ENCODE data around the gene CAMTA1.

The CAMTA1 gene

DNA sequence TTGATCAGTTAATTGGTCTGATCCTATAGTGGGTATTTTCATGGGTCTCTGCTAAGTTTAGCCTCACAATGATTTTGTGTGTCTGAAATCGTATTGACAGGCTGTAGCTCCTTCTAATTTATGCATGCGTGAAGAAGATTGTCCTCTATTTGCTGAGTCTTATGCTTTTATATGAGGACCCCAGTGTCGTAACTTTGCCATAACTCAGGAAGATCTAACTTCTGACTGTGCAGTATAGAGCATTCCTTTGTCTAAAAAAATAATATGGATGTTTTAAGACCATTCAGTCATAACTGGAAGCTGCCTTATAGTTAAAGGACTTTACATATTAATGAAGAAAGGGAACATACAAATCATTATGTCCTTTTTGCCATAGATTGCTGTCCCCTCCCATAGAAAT is 73.3 kb downstream of the CAMTA1 start:
- DNase-seq = no peak

DNA sequence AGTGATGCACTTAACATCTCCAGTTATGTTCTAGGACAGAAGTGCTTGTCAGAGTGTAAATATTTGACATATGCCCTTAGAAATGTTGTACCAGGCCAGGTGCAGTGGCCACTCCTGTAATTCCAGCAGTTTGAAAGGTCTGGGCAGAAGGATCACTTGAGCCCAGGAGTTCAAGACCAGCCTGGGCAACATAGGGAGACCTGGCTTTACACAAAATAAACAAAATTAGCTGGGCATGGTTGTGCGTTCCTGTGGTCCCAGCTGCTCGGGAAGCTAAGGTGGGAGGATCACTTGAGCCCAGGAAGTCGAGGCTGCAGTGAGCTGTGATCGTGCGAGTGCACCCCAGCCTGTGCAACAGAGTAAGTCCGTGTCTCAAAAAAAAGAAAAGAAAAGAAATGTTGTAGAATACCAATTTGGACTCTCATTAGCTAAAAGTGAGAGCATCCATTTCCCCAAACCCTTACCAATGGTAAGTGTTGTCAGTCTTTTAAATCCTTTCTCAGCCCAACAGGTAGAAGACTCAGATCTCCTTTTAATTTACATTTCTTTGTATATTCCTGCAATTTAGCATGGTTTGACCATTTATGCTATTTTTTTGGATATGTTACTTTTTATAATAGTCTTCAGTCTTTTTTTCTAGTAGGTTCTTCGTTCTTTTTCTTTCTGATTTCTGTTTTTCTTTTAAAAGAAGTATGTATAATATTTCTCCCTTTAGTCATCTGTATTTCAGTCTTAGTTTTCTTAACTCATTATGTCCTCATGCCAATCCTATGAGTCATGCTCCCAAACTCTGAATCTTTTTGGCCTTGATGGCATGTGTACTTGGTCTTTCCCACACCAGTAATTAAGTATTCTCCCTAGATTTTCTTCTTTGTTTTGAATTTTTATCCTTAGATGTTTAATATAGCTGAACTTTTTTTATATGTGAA is 74.4 kb downstream of the CAMTA1 start:
- no peak for DNase-seq

DNA sequence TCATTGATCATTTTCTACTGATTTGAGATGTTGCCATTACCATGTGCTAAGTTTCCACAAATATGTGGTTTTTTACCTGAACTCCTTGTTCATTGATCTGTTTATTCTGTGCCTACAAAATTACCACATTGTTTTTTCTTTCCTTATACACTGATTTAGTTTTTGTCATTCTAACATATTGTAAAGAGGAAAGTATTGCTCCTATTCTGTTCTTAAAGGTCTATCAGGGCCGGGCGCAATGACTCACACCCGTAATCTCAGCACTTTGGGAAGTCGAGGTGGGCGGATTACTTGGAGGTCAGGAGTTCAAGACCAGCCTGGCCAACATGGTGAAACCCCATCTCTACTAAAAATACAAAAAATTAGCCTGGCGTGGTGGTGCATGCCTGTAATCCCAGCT is 75.1 kb downstream of the CAMTA1 start:
- no peak for DNase-seq

DNA sequence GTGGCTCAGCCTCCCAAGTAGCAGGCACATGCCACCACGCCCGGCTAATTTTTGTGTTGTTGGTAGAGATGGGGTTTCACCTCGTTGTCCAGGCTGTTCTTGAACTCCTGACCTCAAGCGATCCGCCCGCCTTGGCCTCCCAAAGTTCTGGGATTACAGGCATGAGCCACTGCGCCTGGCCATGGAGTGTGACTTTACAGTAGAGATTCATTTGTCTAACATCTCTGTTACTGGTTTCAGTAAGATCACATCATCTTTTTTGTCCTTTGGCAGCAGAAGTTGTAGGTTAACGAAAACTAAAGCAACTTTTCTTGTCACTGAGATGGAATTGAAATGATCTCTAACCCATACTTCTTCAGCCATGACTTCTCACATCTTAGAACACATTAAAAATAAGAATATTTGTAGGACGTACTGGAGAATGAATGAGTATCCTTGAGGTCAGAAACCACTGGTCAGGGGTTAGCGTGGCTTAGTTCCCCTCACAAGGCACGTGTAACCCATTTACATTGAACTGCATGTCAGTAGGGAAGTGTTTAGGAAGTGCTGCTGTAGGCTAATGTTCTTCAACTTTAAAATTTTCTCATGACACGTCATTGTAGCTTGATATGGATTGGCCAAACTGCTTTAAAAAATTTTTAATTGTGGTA is 75.9 kb downstream of the CAMTA1 start:
- no peak for DNase-seq

DNA sequence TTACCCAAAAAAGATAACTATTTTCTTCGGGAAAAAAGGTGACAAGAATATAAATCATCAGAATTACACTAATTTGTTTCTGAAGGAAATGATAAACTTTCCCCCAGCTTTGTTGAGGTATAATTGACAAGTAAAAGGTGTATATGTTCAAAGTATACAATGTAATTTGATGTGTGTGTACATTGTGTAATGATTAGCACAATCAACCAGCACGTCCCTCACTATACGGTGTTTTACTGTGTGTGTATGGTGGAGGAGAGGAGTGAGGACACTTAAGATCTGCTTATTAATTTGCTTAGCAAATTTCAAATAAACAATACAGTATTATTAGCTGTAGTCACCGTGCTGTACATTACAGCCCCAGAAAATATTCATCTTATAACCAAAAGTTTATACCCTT is 77.7 kb downstream of the CAMTA1 start:
- no peak for DNase-seq

DNA sequence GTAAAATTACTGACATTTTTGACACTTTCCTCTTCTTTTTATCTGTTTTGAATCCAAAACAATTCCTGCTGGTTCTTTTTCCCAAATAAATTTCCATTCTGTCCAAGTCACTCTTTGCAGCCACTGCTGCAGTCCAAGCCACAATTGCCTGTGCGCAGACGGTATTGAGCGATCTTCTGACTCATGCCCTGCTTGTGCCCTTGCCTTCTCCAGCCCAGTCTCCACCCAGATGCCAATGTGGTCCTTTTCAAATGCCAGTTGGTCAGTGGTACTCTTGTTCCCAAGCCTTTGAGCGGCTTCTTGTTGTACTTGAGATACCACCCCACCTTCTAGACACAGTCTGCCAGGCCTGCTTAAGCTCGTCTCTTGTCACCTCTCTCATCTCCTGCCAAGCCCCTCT is 78.9 kb downstream of the CAMTA1 start:
- no peak for DNase-seq

DNA sequence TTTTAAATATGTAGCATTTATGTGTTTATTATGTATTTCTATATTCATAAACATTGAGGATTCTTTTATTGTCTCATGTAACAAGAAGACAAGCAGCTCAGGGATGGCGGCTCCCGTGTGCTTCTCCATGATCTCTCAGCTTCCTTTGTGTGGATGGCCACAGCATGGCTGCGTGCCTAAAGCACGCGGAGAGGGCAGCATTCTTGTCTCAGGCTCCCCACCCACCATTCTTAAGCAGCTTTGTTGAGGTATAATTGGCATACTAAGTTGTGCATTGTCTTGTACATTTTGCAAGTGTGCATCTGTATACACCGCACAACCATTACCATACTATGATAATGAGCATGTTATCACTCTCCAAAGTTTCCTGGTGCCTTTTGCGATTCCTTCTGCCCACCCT is 81.6 kb downstream of the CAMTA1 start:
- no peak for DNase-seq

DNA sequence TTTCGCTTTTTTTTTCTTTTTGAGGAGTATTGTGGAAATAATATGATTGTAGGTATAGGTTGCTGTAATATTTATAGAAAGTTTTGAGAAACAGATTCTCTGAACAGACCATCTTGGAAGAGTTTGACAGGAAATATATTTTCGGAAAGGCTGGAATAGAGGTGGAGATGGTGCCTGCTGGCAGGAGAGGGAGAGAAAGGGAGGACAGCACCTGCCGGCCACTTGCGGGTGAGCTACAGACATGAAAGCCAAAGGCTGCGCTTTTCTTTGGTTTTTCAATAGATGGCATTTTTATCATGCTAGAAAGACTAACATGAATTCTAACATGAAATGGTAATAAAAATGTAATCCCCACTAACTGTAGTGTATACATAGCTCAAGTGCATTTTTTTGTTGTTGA is 82.1 kb downstream of the CAMTA1 start:
- DNase-seq = no peak

DNA sequence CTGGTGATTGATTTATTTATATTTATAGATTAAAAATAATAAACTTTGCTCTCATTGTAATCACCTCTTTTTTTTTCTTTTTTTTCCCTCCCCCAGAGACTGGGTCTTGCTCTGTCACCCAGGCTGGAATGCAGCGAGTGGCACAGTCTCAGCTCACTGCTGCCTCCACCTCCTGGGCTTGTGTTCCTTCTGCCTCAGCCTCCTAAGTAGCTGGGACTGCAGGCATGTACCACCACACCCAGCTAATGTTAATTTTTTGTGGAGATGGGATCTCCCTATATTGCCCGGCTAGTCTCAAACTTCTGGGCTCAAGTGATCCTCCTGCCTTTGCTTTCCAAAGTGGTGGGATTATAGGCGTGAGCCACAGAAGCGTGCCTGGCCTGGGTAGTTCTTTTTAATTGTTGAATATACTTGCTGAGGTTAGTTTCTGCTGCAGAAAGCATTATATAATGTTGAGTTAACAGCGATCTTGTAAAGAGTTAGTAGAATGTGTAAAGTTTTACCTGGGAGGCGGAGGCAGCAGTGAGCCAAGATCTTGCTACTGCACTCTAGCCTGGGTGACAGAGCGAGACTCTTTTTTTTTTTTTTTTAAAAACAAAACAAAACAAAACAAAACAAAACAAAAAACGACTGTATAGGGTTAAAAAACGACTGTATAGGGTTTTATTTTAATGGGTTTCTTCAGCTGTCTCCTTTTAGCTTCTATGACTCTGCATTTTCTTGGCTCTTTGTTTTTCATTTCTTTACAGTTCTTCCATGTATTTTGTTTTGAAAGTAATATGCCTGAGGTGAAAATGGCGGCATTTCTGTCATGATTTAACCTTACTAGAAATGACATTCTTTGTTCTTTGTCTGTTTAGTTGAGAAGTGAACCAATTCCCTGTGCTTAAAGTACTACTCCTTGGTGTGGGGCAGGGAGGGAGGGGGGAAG is 82.7 kb downstream of the CAMTA1 start:
- no peak for DNase-seq

DNA sequence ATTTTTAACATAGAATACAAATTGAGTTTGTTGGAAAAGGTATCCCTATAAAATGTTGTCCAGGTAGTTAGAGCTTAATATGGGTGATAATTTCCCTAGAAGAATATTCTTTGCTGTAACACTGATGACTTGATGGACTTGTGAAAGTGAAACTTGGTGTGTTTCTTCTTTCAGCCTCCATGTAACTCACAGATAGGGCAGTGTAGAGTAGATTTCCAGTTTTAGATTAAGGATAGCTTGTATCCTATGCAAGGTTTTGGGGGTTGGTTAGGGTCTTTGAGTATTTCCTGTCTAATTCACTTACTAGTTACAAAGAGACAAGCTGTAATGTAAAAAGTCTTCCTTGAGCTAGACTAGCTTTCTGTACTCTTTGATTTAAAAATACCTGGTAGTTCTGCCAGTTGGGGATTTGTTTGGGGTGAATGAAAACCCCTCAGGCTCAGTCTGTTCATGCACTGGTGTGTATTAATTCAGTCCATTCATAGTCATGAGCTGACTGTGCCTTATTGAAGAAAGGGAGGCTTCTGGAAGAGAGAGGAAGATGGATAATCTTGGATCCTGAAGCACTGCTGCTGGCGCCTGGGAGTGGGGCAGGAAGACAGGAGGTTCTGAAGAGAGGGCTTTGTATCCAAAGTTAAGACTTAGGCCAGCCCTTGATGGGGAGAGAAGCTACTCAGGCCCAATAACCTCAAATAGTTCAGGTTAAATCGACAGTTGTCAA is 83.6 kb downstream of the CAMTA1 start:
- no peak for DNase-seq

DNA sequence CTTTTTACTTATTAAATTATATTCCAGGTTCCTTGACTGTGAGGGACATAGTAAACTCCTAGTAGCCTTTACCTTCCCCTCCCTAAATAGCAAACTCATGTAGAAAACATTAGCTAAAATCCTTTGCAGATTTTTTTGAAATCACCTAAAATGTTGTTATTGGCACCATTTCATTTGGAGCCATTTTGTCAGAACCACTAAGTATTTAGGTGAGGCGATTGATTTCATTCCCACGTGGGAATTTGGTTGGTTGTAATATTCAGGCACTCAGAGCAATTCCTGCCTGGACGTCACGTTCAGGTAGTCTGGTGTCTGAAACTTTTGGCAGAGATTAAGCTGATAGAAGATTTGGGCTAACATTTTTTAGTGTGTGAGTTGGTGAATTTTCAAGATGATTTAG is 84.3 kb downstream of the CAMTA1 start:
- DNase-seq = no peak

DNA sequence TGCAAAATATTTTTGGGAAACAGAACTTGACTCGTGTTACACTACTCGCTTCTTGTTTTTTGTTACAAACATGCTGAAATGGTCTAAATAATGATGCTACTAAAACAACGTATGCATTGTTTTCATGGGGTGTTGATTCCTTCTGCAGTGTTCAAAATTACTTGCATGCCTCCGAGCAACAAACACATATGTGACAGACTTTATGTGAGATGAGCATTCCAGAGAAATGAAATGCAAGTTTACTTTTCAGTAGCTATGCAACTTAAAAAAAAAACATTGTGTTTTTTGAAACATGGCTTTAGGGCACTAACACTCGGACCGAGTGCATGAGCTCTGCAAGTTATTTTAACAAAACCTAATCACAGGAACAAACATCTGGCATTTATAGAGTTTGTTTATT is 84.8 kb downstream of the CAMTA1 start:
- DNase-seq = no peak

DNA sequence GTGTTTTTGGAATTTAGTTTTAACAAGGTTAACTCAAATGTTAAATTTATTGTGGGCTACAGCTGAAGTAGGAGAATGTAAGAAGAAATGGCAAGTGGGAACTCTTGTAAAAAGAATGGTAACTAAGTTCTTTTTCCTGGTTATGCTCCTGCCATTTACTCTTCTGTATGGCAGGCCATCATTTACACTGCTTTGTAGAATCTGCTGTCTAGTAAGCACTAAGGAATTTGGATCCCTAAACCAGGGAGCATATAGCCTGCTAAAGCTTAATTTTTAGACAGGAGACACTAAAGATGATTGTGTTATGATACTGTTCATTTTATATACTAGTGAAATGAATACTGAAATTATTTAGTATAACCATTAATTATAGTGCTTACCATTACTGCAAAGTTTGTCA is 85.3 kb downstream of the CAMTA1 start:
- no peak for DNase-seq

DNA sequence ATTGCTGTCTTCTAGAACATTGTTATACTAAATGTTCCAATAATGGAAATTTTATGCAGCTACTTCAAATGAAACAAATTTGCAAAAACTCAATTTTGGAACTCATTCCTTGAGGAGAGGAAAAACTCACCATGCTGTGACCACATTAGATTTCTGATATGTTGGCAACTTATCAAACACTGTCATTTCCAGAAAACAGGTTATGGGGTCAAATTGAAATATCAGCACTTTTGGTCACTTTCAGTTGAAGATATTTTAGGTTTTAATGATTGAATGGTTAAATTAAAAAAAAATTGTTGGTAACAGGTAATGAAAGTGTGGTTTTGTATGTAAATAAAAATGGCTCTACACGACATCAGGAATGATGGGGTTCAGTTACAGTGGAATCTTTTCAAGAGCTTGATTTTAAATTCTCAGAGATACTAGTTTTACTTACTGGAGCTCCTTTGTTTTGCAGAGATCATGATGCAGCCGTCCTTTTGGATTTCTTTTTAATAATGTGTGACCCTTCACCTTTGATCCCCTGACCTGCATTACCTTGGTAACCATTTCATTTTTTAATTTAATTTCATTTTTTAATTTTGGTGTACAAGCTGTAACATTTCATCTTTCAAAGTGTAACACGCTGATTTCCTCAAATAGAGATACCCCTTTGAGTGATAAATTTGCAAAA is 86.2 kb downstream of the CAMTA1 start:
- no peak for DNase-seq

DNA sequence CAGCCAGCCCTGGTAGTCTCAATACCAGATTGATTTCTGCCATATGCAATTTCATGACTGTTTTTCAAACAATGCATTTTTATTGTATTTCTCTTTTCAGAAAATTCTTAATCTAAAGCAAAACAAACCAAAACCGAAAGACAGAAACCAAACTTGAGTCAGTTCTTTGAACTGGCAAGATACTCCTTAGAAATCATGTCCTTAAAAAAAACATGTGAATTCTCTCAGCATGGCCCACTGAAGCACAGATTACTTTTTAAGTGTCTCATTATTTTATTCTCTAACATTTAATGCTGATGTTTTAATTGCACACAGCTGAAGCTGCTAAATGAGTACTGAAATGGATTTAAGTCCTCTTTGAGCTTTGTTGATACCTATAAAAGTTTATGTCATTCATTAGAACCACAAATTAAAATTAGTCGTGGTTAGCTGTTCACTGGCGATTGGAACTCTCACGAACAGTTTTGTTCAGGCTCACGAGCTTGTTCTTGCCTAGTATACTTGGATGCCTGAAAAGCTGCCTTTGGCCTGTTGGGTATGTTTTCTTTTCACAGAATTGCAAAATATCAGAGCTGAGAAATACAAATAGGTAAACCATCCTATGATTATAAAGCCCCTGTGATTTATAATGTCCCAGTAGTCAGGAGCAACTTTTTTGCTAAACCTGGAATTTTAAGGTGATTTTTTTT is 87.5 kb downstream of the CAMTA1 start:
- no peak for DNase-seq

DNA sequence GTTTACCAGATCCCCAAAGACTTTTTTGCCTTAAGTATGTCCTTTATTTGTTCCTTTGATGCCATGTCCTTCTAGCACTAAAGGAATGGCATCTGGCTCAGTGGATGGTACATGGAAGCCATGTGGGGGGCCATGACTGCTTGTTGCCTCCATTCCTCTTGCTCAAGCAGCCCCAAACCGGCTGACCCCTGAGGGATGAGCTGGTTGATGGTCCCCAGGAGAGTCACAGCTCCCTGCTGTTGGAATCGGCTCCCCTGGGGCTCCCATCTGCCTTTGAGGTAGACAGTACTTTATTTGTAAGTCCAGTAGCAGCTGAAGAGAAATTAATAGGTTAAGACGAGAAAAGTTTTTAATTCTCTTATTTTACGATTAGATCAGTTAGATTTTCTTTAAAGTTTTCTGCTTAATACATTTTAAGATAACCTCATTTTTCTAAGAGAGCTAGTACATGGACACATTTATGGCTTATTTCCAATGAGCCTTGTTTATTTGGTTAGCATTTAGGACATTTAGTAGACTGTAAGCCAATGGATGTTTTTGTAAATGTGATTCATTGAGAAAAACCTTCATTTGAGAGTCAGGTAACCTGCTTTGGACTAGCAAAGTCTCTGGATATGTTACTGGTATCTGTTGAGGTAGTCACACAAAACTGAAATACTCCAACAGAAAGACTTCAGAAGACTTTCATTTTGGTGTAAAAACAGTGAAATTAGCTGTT is 88.2 kb downstream of the CAMTA1 start:
- DNase-seq = no peak

DNA sequence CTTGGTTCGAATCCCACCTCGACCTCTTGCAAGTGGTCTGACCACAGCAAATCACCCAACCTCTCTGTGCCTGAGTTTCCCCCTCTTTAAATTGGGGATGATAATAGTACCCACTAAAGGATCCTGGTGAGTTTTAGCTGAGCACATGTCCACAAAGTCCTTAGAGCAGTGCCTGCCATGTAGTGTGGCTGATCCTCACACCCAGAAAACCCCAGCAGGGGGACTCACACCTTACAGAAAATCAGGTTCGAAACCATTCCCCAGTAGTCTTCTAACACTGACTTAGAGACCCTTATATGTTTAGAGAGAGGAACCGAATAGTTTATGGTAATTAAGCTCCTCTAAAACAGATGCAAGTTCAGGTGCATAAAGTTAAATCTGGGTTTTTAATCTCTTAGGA is 89.0 kb downstream of the CAMTA1 start:
- no peak for DNase-seq

DNA sequence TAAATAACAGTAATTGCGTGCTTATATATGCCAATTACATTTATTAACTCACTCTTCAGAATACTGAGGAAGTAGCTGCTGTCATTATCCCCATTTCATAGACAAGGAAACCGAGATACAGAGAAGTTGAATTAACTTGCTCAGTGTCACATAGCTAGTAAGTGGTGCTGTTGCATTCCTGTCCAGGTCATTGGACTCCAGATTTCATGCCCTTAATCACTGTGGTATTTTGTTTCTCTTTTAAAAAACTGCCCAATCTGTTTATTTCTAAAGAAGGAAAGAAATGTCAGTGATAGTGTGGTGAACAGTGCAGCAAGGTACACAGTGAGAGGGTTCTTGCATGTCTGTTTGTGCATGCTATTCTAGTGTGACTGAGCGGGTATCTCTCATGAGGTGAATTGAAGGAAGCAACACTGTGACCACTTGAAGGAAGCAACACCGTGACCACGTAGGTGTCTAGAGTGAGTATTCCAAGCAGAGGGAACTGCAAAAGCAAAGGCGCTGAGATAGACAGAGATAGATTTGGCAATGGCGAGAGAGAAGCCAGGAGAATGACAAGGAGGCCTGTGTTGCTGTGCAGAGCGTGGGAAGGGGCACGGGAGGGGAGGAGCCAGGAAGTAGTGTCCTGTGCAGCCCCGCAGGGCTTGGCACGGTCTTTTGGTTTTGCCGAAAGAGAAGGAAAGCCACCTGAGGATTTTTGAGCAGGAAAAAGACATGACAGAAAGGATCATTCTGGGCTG is 95.9 kb downstream of the CAMTA1 start:
- no peak for DNase-seq

DNA sequence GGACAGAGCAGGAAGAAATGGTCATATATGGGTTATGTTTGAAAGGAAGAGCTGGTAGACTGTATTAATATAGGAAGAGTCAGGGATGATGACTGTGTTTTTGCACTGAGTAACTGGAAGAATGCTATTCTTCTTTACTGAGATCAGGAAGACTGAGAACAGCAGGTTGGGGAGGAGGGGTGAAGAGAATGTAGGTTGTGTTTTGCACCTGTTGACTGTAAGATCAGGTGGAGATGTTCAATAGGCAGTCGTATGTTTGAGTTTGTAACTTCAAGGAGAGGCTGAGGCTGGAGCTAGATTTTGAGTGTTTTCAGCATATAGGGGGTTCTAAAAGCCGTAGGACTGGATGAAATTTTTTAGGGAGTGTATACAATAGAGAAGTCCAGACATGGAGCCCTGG is 97.2 kb downstream of the CAMTA1 start:
- no peak for DNase-seq

DNA sequence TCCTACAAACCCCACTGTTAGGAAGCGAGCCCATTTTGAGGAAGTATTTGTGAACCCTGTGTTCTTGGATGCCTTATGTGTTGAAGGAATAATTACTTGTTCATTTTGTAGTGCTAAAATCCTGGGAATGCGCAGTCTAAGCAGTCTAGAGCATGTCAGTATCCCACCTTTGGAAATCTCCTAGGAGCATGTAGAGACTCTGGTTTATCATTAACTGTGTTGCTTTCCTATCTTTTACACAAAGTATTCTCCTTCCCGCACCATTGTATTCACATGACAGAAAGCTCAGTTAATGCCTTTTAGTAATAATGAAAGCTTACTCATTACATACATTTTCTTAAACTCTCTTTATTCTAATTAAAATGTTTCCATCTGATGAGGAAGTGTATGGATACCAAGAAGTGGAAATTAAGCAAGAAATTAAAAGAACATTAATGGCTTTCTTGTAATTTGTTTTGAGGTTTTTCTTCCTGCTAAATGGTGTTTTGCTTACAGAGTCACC is 99.4 kb downstream of the CAMTA1 start:
- DNase-seq = no peak

Measured in effector CD4-positive, alpha-beta T cell (primary cell).